ENCODE data around the gene CEACAM5.
"Not testable (repeated sequence)": the region's sequence is repeated elsewhere in the genome, so short reads cannot be mapped to it uniquely, and the experiment has no call there.

Gene CEACAM5

DNA sequence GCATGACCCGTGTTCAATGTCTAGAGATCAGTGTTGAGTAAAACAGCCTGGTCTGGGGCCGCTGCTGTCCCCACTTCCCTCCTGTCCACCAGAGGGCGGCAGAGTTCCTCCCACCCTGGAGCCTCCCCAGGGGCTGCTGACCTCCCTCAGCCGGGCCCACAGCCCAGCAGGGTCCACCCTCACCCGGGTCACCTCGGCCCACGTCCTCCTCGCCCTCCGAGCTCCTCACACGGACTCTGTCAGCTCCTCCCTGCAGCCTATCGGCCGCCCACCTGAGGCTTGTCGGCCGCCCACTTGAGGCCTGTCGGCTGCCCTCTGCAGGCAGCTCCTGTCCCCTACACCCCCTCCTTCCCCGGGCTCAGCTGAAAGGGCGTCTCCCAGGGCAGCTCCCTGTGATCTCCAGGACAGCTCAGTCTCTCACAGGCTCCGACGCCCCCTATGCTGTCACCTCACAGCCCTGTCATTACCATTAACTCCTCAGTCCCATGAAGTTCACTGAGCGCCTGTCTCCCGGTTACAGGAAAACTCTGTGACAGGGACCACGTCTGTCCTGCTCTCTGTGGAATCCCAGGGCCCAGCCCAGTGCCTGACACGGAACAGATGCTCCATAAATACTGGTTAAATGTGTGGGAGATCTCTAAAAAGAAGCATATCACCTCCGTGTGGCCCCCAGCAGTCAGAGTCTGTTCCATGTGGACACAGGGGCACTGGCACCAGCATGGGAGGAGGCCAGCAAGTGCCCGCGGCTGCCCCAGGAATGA is 1.5 kb upstream of the CEACAM5 start:
- TF ChIP-seq, protein P1, sequence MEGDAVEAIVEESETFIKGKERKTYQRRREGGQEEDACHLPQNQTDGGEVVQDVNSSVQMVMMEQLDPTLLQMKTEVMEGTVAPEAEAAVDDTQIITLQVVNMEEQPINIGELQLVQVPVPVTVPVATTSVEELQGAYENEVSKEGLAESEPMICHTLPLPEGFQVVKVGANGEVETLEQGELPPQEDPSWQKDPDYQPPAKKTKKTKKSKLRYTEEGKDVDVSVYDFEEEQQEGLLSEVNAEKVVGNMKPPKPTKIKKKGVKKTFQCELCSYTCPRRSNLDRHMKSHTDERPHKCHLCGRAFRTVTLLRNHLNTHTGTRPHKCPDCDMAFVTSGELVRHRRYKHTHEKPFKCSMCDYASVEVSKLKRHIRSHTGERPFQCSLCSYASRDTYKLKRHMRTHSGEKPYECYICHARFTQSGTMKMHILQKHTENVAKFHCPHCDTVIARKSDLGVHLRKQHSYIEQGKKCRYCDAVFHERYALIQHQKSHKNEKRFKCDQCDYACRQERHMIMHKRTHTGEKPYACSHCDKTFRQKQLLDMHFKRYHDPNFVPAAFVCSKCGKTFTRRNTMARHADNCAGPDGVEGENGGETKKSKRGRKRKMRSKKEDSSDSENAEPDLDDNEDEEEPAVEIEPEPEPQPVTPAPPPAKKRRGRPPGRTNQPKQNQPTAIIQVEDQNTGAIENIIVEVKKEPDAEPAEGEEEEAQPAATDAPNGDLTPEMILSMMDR (IDR thresholded peaks at IDR 0.05) = peak; percentile 100
- TF ChIP-seq ZFX (IDR thresholded peaks at IDR 0.05; ENCODE audit: borderline replicate concordance) = no peak
- H3K27ac ChIP-seq = no peak overlapping the region

DNA sequence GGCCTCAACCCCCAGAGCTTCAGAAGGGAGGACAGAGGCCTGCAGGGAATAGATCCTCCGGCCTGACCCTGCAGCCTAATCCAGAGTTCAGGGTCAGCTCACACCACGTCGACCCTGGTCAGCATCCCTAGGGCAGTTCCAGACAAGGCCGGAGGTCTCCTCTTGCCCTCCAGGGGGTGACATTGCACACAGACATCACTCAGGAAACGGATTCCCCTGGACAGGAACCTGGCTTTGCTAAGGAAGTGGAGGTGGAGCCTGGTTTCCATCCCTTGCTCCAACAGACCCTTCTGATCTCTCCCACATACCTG is 969 bp upstream of the CEACAM5 start:
- no peak for TF ChIP-seq ZFX (IDR thresholded peaks at IDR 0.05; ENCODE audit: borderline replicate concordance)
- TF ChIP-seq, protein P1 (IDR thresholded peaks at IDR 0.05) = no peak
- no peak overlapping the region for H3K27ac ChIP-seq

DNA sequence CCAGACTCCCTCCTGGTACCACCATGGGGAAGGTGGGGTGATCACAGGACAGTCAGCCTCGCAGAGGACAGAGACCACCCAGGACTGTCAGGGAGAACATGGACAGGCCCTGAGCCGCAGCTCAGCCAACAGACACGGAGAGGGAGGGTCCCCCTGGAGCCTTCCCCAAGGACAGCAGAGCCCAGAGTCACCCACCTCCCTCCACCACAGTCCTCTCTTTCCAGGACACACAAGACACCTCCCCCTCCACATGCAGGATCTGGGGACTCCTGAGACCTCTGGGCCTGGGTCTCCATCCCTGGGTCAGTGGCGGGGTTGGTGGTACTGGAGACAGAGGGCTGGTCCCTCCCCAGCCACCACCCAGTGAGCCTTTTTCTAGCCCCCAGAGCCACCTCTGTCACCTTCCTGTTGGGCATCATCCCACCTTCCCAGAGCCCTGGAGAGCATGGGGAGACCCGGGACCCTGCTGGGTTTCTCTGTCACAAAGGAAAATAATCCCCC is 505 bp upstream of the CEACAM5 start:
- no peak overlapping the region for H3K27ac ChIP-seq
- TF ChIP-seq, protein P1 (IDR thresholded peaks at IDR 0.05) = no peak

DNA sequence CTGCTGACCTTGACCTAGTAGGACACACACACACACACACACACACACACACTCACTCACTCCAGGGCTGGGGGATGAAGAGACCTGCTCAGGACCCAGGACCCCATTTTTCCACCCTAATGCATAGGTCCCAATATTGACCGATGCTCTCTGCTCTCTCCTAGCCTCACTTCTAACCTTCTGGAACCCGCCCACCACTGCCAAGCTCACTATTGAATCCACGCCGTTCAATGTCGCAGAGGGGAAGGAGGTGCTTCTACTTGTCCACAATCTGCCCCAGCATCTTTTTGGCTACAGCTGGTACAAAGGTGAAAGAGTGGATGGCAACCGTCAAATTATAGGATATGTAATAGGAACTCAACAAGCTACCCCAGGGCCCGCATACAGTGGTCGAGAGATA is 1.1 kb downstream of the CEACAM5 start:
- H3K27ac ChIP-seq = not testable (repeated sequence)

DNA sequence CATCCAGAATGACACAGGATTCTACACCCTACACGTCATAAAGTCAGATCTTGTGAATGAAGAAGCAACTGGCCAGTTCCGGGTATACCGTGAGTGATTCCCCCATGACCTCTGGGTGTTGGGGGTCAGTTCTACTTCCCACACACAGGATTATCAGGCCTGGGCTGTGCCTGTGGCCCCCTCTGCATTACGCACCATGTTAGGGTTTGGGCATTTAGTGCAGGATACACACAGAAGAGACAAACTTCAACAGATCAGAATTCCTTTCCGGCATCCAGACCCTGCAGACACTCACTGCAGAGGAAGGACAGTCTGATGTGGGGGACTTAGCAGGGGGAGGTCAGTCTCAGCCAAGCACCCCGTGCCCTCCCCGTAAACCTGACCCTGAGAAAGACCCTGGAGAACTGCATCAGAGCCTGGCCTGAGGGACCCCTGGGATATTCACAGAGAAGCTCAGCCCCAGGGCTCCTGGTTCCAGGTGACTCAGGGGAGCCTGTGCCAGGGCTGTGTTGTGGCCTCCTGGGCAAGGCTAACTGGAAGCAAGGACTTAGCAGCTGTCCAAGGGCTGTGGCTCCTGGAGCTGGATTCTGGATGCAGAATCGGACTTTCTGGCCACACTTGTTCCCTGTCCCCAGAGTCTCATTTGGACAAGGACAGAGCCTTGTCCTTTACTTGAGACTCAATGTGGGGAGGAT is 1.7 kb downstream of the CEACAM5 start:
- no peak for TF ChIP-seq ZFX (IDR thresholded peaks at IDR 0.05; ENCODE audit: borderline replicate concordance)
- TF ChIP-seq, protein P1 (IDR thresholded peaks at IDR 0.05) = no peak

DNA sequence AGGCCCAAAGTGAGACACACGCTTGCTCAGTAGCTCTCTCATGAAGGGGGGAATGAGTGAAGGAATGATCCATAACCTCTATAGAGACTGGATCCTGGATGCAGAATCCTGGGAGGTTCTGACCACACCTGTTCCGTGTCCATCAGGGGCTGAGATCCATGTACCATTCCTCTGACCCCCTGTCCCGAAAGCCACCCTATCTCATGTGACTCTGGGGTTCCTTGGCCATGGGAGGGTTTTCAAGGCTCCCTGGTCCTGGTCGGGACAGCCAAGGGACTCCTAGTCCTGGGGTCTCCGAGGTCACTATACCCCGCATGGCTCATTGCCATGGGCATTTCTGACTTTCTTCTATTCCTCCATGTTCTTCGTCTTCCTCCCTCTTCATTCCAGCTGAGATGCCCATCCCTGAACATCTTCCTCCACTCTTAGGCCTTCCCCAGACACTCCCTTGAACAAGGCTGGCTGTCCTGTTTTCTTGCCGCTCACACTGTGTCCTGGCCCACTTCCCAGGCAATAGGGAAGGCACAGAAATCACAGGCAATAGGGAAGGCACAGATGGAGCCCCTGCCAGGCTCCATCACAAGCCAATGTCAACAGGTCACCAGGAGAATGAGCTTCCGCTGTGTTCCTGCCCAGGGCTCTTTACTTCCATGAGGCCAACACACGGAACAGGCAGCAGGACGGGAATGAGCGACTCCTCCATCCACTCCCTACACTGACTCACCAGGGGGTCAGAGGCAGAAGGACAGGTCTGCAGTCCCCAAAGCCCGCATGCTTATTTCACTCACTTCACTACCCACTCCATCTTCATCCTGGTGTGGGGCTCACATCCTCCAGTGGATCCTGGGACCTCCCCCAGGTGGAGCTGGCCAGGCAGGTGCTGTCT is 3.2 kb downstream of the CEACAM5 start:
- H3K27ac ChIP-seq = no peak overlapping the region
- TF ChIP-seq ZFX (IDR thresholded peaks at IDR 0.05; ENCODE audit: borderline replicate concordance) = no peak
- TF ChIP-seq, protein P1 (IDR thresholded peaks at IDR 0.05) = no peak

More for the DNA sequence above, 1.7 kb downstream of the CEACAM5 start:
- H3K27ac ChIP-seq = no peak overlapping the region

DNA sequence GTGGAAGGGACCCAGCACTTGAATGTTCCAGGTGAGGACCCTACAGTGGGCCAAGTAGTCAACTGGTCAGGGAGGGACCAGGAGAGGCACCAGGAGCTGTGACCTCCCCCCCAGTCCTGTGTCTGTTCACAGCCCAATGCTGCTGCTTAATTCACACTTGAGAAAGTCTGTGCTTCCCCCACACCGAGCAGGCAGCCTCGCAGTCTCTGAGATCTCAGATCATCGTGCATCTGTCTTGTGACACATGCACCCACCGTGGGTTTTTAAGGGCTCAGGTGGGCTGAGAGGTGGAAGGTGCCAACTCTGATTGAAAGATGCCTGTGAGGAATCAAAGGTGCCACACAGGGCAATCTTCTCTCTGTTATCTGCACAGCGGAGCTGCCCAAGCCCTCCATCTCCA is 6.2 kb downstream of the CEACAM5 start:
- H3K27ac ChIP-seq = no peak overlapping the region
- no peak for TF ChIP-seq ZFX (IDR thresholded peaks at IDR 0.05; ENCODE audit: borderline replicate concordance)
- TF ChIP-seq, protein P1 (IDR thresholded peaks at IDR 0.05) = no peak

Data from 22Rv1 (cell line).